Measurements from ENCODE around the gene FBF1.
A peak's percentile ranks its signal among the peaks of the same experiment; 100 is the strongest.

DNA sequence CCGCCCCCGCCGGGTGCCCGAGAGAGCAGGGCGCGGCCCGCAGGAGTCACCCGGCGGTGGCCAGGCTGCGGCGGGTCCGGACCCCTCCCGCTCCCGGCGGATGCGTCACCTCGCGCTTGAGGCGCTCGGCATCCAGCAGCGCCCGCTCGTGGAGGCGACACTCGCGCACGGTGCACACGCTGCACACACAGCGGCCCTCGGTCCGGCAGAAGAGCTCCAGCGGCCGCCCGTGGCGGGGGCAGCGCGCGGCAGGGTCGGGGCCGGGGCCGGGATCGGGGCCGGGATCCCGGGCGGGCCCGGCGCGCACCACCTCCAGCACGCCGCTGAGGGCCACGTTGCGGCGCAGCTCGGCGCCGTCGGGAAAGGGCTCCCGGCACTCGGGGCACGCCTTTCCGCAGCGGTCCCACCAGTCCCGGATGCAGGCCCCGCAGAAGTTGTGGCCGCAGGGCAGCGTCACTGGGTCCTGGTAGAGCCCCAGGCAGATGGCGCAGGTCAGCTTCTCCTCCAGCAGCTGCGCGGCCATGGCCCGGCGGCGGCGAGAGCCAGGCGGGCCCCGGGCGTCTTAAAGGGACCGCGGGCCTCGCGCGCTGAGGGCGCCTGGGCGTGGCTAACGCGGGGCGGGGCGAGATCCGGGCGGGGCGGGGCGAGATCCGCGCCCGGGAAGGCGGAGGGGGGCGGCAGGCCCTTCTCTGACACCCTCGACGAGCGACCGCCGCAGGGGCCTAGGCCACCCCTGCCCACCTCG is 44.3 kb downstream of the FBF1 start, which contains the start of gene TRIM65:
- peak; percentile 62 to 67 for TF ChIP-seq POLR2A (IDR thresholded peaks at IDR 0.05)
- TF ChIP-seq, protein P1, sequence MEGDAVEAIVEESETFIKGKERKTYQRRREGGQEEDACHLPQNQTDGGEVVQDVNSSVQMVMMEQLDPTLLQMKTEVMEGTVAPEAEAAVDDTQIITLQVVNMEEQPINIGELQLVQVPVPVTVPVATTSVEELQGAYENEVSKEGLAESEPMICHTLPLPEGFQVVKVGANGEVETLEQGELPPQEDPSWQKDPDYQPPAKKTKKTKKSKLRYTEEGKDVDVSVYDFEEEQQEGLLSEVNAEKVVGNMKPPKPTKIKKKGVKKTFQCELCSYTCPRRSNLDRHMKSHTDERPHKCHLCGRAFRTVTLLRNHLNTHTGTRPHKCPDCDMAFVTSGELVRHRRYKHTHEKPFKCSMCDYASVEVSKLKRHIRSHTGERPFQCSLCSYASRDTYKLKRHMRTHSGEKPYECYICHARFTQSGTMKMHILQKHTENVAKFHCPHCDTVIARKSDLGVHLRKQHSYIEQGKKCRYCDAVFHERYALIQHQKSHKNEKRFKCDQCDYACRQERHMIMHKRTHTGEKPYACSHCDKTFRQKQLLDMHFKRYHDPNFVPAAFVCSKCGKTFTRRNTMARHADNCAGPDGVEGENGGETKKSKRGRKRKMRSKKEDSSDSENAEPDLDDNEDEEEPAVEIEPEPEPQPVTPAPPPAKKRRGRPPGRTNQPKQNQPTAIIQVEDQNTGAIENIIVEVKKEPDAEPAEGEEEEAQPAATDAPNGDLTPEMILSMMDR (IDR thresholded peaks at IDR 0.05): peak in 5 of 6 experiments; percentile 32 to 64 (median 46)
